ENCODE measurements around the gene GGN.

GRCh38 chr19:38402623-38402966 is 14.8 kb upstream of the GGN start:
- TF ChIP-seq POLR2A (IDR thresholded peaks at IDR 0.05; ENCODE audit: low read length) (peak; percentile 32), GATA1 (IDR thresholded peaks at IDR 0.05; ENCODE audit: low read depth, low read length) (no peak)

All from erythroblast (primary cell).